Uterus (tissue), 2 donors: ENCODE measurements around the gene C4orf36.

ENCODE experiments used
- POLR2A ChIP-seq, 2 donors: fragments of 450-650 bp; IDR thresholded peaks; one replicate each; pipeline ENCODE4 v1.6.1; 2016; ENCODE audit warnings: antibody characterized with exemption in 2 of 2, mild to moderate bottlenecking in 1 of 2, moderate library complexity in 1 of 2
- TF ChIP-seq, protein P1 (sequence below), 4 experiments: fragments of 200-600 bp in 2 of 4; fragments of 450-650 bp in 2 of 4; sonication (generic) in 2 of 4; IDR thresholded peaks; one replicate each; pipeline ENCODE4 v1.5.1; 2016 to 2019; ENCODE audit warnings: antibody characterized with exemption in 4 of 4, mild to moderate bottlenecking in 2 of 4, moderate library complexity in 1 of 4

DNA sequence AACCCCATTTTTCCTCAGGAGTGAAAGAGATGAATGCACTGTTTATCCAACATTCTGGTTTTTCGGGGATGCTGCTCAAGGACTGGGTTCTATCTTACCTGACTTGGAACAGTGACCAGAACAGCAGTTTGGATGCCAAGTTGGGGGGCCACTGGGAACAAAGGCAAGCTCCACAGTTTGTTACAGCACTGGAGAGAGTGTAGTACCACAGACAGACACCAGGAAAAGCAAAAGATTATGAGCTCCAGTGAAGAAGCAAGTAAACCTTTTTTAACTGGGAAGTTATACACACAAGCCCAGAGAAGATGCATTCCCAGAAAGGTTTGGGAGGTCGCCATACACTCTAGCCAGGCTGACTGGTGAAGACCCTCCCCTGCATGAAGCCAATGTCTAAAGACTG lies 13.6 kb downstream of the C4orf36 start:
- TF ChIP-seq, protein P1, sequence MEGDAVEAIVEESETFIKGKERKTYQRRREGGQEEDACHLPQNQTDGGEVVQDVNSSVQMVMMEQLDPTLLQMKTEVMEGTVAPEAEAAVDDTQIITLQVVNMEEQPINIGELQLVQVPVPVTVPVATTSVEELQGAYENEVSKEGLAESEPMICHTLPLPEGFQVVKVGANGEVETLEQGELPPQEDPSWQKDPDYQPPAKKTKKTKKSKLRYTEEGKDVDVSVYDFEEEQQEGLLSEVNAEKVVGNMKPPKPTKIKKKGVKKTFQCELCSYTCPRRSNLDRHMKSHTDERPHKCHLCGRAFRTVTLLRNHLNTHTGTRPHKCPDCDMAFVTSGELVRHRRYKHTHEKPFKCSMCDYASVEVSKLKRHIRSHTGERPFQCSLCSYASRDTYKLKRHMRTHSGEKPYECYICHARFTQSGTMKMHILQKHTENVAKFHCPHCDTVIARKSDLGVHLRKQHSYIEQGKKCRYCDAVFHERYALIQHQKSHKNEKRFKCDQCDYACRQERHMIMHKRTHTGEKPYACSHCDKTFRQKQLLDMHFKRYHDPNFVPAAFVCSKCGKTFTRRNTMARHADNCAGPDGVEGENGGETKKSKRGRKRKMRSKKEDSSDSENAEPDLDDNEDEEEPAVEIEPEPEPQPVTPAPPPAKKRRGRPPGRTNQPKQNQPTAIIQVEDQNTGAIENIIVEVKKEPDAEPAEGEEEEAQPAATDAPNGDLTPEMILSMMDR (IDR thresholded peaks at IDR 0.05) = no peak
- TF ChIP-seq POLR2A (IDR thresholded peaks at IDR 0.05) = no peak
